Renal cortical epithelial cell (primary cell): ENCODE measurements around the gene STXBP5L. TPM values are rescaled to one million over a fixed set of nuclear protein-coding genes. Genes with fewer than 3 reads are reported as not detected.
"Not testable (repeated sequence)": the region's sequence is repeated elsewhere in the genome, so short reads cannot be mapped to it uniquely, and the experiment has no call there.

Experiments used
- DNase-seq: peaks from one replicate; pipeline ENCODE4 v3.0.0-alpha.2; 2011; ENCODE audit warnings: low read depth
- total RNA-seq: library from RNA; depleted of rRNA; stranded (reverse); fragments of >200 nt; gene quantifications from 2 replicates; pipeline ENCODE4 v1.2.3, GENCODE V29; 2014

STXBP5L gene
- total RNA-seq, 1 donor from 2014 or later = 0.05 TPM

- no peak for DNase-seq
Measured at GRCh38 chr3:121018917-121019321, 110.9 kb downstream of the STXBP5L start.

- DNase-seq = no peak
Measured at GRCh38 chr3:121063628-121064027, 155.6 kb downstream of the STXBP5L start.

- no peak for DNase-seq
Measured at GRCh38 chr3:121064121-121064520, 156.1 kb downstream of the STXBP5L start.

GRCh38 chr3:121072133-121072532 lies 164.1 kb downstream of the STXBP5L start:
- DNase-seq = no peak

- no peak for DNase-seq
Measured at GRCh38 chr3:121073011-121073410, 165.0 kb downstream of the STXBP5L start.

GRCh38 chr3:121075191-121075590 lies 167.2 kb downstream of the STXBP5L start:
- no peak for DNase-seq

GRCh38 chr3:121078378-121079101 lies 170.5 kb downstream of the STXBP5L start:
- DNase-seq = not testable (repeated sequence)

GRCh38 chr3:121096953-121097352 lies 188.9 kb downstream of the STXBP5L start:
- no peak for DNase-seq

- DNase-seq = not testable (repeated sequence)
Measured at GRCh38 chr3:121111086-121111485, 203.1 kb downstream of the STXBP5L start.

- no peak for DNase-seq
Measured at GRCh38 chr3:121111914-121112612, 204.1 kb downstream of the STXBP5L start.

- DNase-seq = no peak
Measured at GRCh38 chr3:121126033-121126706, 218.2 kb downstream of the STXBP5L start.

GRCh38 chr3:121126707-121127035 lies 218.7 kb downstream of the STXBP5L start:
- DNase-seq = no peak

- peak; percentile 4 for DNase-seq
Measured at GRCh38 chr3:121152573-121152972, 244.6 kb downstream of the STXBP5L start.

GRCh38 chr3:121153851-121154250 lies 245.8 kb downstream of the STXBP5L start:
- DNase-seq = no peak

- no peak for DNase-seq
Measured at GRCh38 chr3:121155028-121155427, 247.0 kb downstream of the STXBP5L start.

GRCh38 chr3:121165397-121165837 lies 257.4 kb downstream of the STXBP5L start:
- DNase-seq = no peak

GRCh38 chr3:121167374-121168139 lies 259.6 kb downstream of the STXBP5L start:
- DNase-seq = no peak

GRCh38 chr3:121175083-121175482 lies 267.1 kb downstream of the STXBP5L start:
- DNase-seq = no peak

GRCh38 chr3:121190626-121191025 lies 282.6 kb downstream of the STXBP5L start:
- DNase-seq = not testable (repeated sequence)

- DNase-seq = no peak
Measured at GRCh38 chr3:121202573-121202972, 294.6 kb downstream of the STXBP5L start.

- DNase-seq = no peak
Measured at GRCh38 chr3:121223116-121223515, 315.1 kb downstream of the STXBP5L start.

- DNase-seq = no peak
Measured at GRCh38 chr3:121228971-121229370, 321.0 kb downstream of the STXBP5L start.
